ENCODE results near the gene SLC39A11.
"Not testable (repeated sequence)": the region's sequence is repeated elsewhere in the genome, so short reads cannot be mapped to it uniquely, and the experiment has no call there.

SLC39A11 gene

GRCh38 chr17:72913142-72913682, 179.3 kb downstream of the SLC39A11 start:
- DNase-seq, result no peak

- no peak for DNase-seq
These were observed 186.2 kb downstream of the SLC39A11 start for GRCh38 chr17:72906306-72906705.

- DNase-seq, result no peak
These were observed 189.0 kb downstream of the SLC39A11 start for GRCh38 chr17:72903522-72903921.

- DNase-seq, result no peak
These were observed 190.8 kb downstream of the SLC39A11 start for GRCh38 chr17:72901657-72902056.

- DNase-seq, result no peak
These were observed 191.4 kb downstream of the SLC39A11 start for GRCh38 chr17:72901083-72901482.

GRCh38 chr17:72900654-72900971, 191.9 kb downstream of the SLC39A11 start:
- no peak for DNase-seq

- no peak for DNase-seq
These were observed 193.8 kb downstream of the SLC39A11 start for GRCh38 chr17:72898725-72899124.

GRCh38 chr17:72896288-72896687, 196.2 kb downstream of the SLC39A11 start:
- not testable (repeated sequence) for DNase-seq

- DNase-seq, result no peak
These were observed 200.9 kb downstream of the SLC39A11 start for GRCh38 chr17:72891627-72892026.

GRCh38 chr17:72890711-72891110, 201.8 kb downstream of the SLC39A11 start:
- DNase-seq, result no peak

- DNase-seq, result no peak
These were observed 204.6 kb downstream of the SLC39A11 start for GRCh38 chr17:72887917-72888316.

GRCh38 chr17:72887322-72887721, 205.2 kb downstream of the SLC39A11 start:
- DNase-seq, result no peak

- DNase-seq, result no peak
These were observed 205.9 kb downstream of the SLC39A11 start for GRCh38 chr17:72886622-72887021.

GRCh38 chr17:72884066-72884465, 208.4 kb downstream of the SLC39A11 start:
- DNase-seq, result peak; percentile 78 to 92

GRCh38 chr17:72883351-72883750, 209.1 kb downstream of the SLC39A11 start:
- DNase-seq, result no peak

GRCh38 chr17:72882426-72882825, 210.1 kb downstream of the SLC39A11 start:
- DNase-seq, result peak in 1 of 2 donors; percentile 5

GRCh38 chr17:72879877-72880276, 212.6 kb downstream of the SLC39A11 start:
- no peak for DNase-seq

GRCh38 chr17:72878975-72879660, 213.4 kb downstream of the SLC39A11 start:
- no peak for DNase-seq

- DNase-seq, result no peak
These were observed 215.1 kb downstream of the SLC39A11 start for GRCh38 chr17:72877348-72877747.

GRCh38 chr17:72876413-72876812, 216.1 kb downstream of the SLC39A11 start:
- no peak for DNase-seq

- no peak for DNase-seq
These were observed 217.1 kb downstream of the SLC39A11 start for GRCh38 chr17:72875361-72875760.

GRCh38 chr17:72872396-72872795, 220.1 kb downstream of the SLC39A11 start:
- no peak for DNase-seq

GRCh38 chr17:72870367-72870985, 222.0 kb downstream of the SLC39A11 start:
- DNase-seq, result no peak

GRCh38 chr17:72869630-72870029, 222.9 kb downstream of the SLC39A11 start:
- no peak for DNase-seq

GRCh38 chr17:72865954-72866353, 226.5 kb downstream of the SLC39A11 start:
- no peak for DNase-seq
